Endothelial cell of umbilical vein (primary cell): ENCODE measurements around the gene ZNF219. TPM values are rescaled to one million over a fixed set of nuclear protein-coding genes. Genes with fewer than 3 reads are reported as not detected.

Experiments
- BruUV-seq: library from RNA; stranded (reverse); fragments of 400-500 nt; replicated peaks from 2 replicates; lab custom pipeline; 2021; lab: Mats Ljungman, UMichigan
- CTCF ChIA-PET: fragments of 300-600, 350-600 bp; sonication (Branson Sonifier 250); formaldehyde crosslinking; loops from one replicate; lab custom pipeline; 2021; ENCODE audit warnings: antibody characterized with exemption, inconsistent platforms; lab: Charles Lee
- POLR2A ChIA-PET: fragments of 300-600, 350-600 bp; sonication (Branson Sonifier 250); formaldehyde crosslinking; loops from one replicate; lab custom pipeline; 2021; ENCODE audit warnings: antibody characterized with exemption, inconsistent platforms; lab: Charles Lee
- DNase-seq: peaks from one replicate; pipeline ENCODE4 v3.0.0-alpha.2; 2011; ENCODE audit warnings: low read depth, low spot score
- FAIRE-seq: peaks from 2 replicates; lab custom pipeline; 2011; peaks lifted over from hg19 to GRCh38; lab: Jason Lieb, UNC
- H2AFZ ChIP-seq: 2 replicates; pipeline ENCODE4 v1.6.0; 2012; ENCODE audit warnings: low read depth, low read length, control low read depth, inconsistent platforms
- H3K27ac ChIP-seq: 2 replicates; pipeline ENCODE4 v1.5.1; 2011; ENCODE audit warnings: low read depth, mild to moderate bottlenecking, control low read depth, low read length, moderate library complexity; ENCODE audit not compliant: insufficient read depth
- H3K27me3 ChIP-seq, 2 experiments: 2 replicates each; pipeline versions ENCODE4 v1.6.0 to v1.6.1; 2011; ENCODE audit warnings: low read length in 2 of 2, mixed read lengths in 1 of 2; ENCODE audit not compliant: control insufficient read depth in 2 of 2, insufficient read depth in 2 of 2
- H3K36me3 ChIP-seq, 2 experiments: 2 replicates in 1 of 2; 3 replicates in 1 of 2; pipeline ENCODE4 v1.5.1; 2011; ENCODE audit warnings: low read length in 2 of 2, mild to moderate bottlenecking in 1 of 2, moderate library complexity in 1 of 2; ENCODE audit not compliant: control insufficient read depth in 2 of 2, insufficient read depth in 2 of 2; ENCODE audit errors: extremely low read depth in 1 of 2
- H3K4me1 ChIP-seq: 3 replicates; pipeline ENCODE4 v1.5.1; 2011; ENCODE audit warnings: mild to moderate bottlenecking, low read length; ENCODE audit not compliant: control insufficient read depth, insufficient read depth; ENCODE audit errors: extremely low read depth
- H3K4me2 ChIP-seq: 2 replicates; pipeline ENCODE4 v1.6.1; 2011; ENCODE audit warnings: low read length, control low read depth, mixed read lengths; ENCODE audit not compliant: insufficient read depth
- H3K4me3 ChIP-seq, 3 experiments: fragments of 200-600 bp in 1 of 3; sonication (generic), shearing (Covaris generic) in 1 of 3; replicated peaks in 1 of 3; 2 replicates each; pipeline ENCODE4 v1.5.1; 2011 to 2016; ENCODE audit warnings: control low read depth in 3 of 3, low read length in 3 of 3, mild to moderate bottlenecking in 2 of 3, inconsistent platforms in 1 of 3, low read depth in 1 of 3, moderate library complexity in 1 of 3; ENCODE audit not compliant: insufficient read depth in 1 of 3
- H3K79me2 ChIP-seq: 2 replicates; pipeline ENCODE4 v1.6.0; 2012; ENCODE audit warnings: low read length, inconsistent platforms; ENCODE audit not compliant: control insufficient read depth, insufficient read depth
- H3K9ac ChIP-seq: replicated peaks from 2 replicates; pipeline ENCODE3; 2011; ENCODE audit warnings: low read length, control low read depth; ENCODE audit not compliant: insufficient read depth; ENCODE audit errors: extremely low read depth
- H3K9me1 ChIP-seq: replicated peaks from 3 replicates; pipeline ENCODE4 v1.6.0; 2011; ENCODE audit warnings: mild to moderate bottlenecking, low read length; ENCODE audit not compliant: control insufficient read depth, insufficient read depth; ENCODE audit errors: extremely low read depth
- H3K9me3 ChIP-seq: replicated peaks from 2 replicates; pipeline ENCODE4 v1.5.1; 2012; ENCODE audit warnings: low read length, inconsistent platforms; ENCODE audit not compliant: control insufficient read depth, insufficient read depth
- H4K20me1 ChIP-seq: replicated peaks from 2 replicates; pipeline ENCODE3; 2011; ENCODE audit warnings: mild to moderate bottlenecking, low read length; ENCODE audit not compliant: control insufficient read depth, insufficient read depth; ENCODE audit errors: extremely low read depth
- EZH2 ChIP-seq: IDR thresholded peaks from 2 replicates; pipeline ENCODE4 v1.6.1; 2012; ENCODE audit warnings: borderline replicate concordance, low read depth, mild to moderate bottlenecking, moderate library complexity, low read length, inconsistent platforms; ENCODE audit not compliant: severe bottlenecking
- FOS ChIP-seq: IDR thresholded peaks from 2 replicates; pipeline ENCODE4 v1.6.1; 2011; ENCODE audit warnings: mild to moderate bottlenecking, low read length, moderate library complexity, borderline replicate concordance; ENCODE audit not compliant: insufficient read depth
- JUN ChIP-seq: IDR thresholded peaks from 2 replicates; pipeline ENCODE4 v1.6.1; 2011; ENCODE audit warnings: borderline replicate concordance, low read depth; ENCODE audit not compliant: insufficient read length, insufficient read depth
- dilution Hi-C: fragments of 300-500 bp; cut with MboI; formaldehyde crosslinking; loops from one replicate; pipeline ENCODE4 v1.15.0; 2019; ENCODE audit warnings: low sequenced_read_pairs; ENCODE audit not compliant: extremely low pct_ligation_motif_present
- intact Hi-C: fragments of 100-400 bp; cut with micrococcal nuclease; formaldehyde crosslinking; loops from one replicate; pipeline ENCODE4 v1.10.0; 2022
- polyA plus RNA-seq, 4 experiments: library from polyadenylated mRNA; depleted of rRNA in 3 of 4; stranded (reverse) in 3 of 4; unstranded in 1 of 4; fragments of >200 nt; gene quantifications; 2 replicates each; pipeline versions ENCODE4 v1.2.1 to v1.2.3, GENCODE V29; 2011 to 2012; ENCODE audit warnings: missing spikeins in 1 of 4
- small RNA-seq: library from RNA; depleted of rRNA; stranded (forward); fragments of <200 nt; gene quantifications from one replicate; pipeline ENCODE3, GENCODE V24; 2012; ENCODE audit warnings: low replicate concordance, low read depth; ENCODE audit not compliant: insufficient read depth, insufficient read length
- total RNA-seq: library from RNA; stranded (reverse); gene quantifications from 2 replicates; pipeline ENCODE4 v1.2.3, GENCODE V29; 2021

Gene ZNF219
- total and polyA plus RNA-seq, 2 donors (not counting 3 experiments of a cell fraction or from before 2014, with no cell fraction given) = 13.2 to 15.2 TPM

DNA sequence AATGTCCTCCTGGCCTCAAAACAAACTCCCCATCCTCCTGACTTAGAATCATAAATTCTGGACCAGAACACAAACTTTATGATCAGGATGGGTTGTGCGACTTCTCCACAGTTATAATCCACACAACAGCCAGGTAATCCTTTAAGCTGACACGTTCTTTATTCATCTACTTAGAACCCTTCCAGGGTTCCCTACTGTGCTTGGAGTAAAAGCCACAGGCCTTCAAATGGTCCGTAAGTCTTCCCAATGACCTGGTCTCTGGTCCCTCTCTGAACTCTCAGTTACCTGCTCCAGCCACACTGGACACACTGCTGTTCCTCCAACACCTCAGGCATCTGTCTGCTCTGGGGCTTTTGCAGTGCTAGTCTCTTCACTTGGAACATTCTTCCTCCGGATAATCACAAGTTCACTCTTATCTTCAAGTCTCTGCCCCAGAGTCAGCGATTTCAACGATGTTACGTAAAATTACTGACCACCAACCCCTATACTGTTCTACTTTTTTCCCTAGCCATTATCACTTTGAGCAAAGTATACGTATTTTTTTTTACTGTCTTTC, 58.0 kb downstream of the ZNF219 start:
- H3K4me2 ChIP-seq = no peak overlapping the region
- BruUV-seq = no TSS peak
- FAIRE-seq = no peak
- no peak overlapping the region for H3K9ac ChIP-seq
- H3K27ac ChIP-seq = no peak overlapping the region
- H2AFZ ChIP-seq = no peak overlapping the region
- intact Hi-C loops = loop anchor here (1.0 to 2.0 kb wide), 2 partner anchors 26 to 184 kb away; no protein-coding TSS in a partner anchor
- H3K4me1 ChIP-seq = peaks cover 4% of the 10 kb centered on the region
- no peaks in the 10 kb centered on the region for H3K9me3 ChIP-seq
- no peaks in the 10 kb centered on the region for H3K36me3 ChIP-seq
- ChIA-PET POLR2A (no interaction called here), CTCF (interaction anchor here (0.6 to 7.0 kb wide), 22 partner anchors 9 to 375 kb away, joined by 3 to 214 read pairs (median 4); partner anchors contain the start of genes RNASE8 and SLC39A2)
- H3K27me3 ChIP-seq = peaks cover 12 to 13% of the 10 kb centered on the region in 2 experiments
- H3K79me2 ChIP-seq = no peaks in the 10 kb centered on the region
- dilution Hi-C loops = no loop called here
- no peak overlapping the region for H3K4me3 ChIP-seq
- peak; percentile 5 for TF ChIP-seq EZH2
- no peak for TF ChIP-seq JUN
- TF ChIP-seq FOS = no peak
- H4K20me1 ChIP-seq = no peaks in the 10 kb centered on the region
- H3K9me1 ChIP-seq = no peaks in the 10 kb centered on the region
- no peak for DNase-seq

Small RNA genes within 50 kb of the gene (small RNA-seq; reads per million reads assigned to genes)
- not detected for gene RNU6-252P

Other genes with a start within 250 kb of the ZNF219 start
- gene RNASE3, start 207.3 kb downstream of the ZNF219 start, total RNA-seq = not detected in 2 replicates
- gene RNASE3, start 207.3 kb downstream of the ZNF219 start, polyA plus RNA-seq = not detected in 2 replicates
- not detected in 2 replicates for gene RNASE2, start 143.2 kb downstream of the ZNF219 start, total RNA-seq
- not detected in 2 replicates for gene RNASE2, start 143.2 kb downstream of the ZNF219 start, polyA plus RNA-seq
- gene METTL17, start 108.7 kb downstream of the ZNF219 start, total RNA-seq = 50.2 and 60.6 TPM in 2 replicates
- 81.5 and 90.6 TPM in 2 replicates for gene METTL17, start 108.7 kb downstream of the ZNF219 start, polyA plus RNA-seq
- not detected in 2 replicates for gene SLC39A2, start 99.4 kb downstream of the ZNF219 start, total RNA-seq
- gene SLC39A2, start 99.4 kb downstream of the ZNF219 start, polyA plus RNA-seq = 0.06 TPM in 1 of 2 replicates, not detected in the other
- not detected in 2 replicates for gene NDRG2, start 73.6 kb downstream of the ZNF219 start, total RNA-seq
- gene NDRG2, start 73.6 kb downstream of the ZNF219 start, polyA plus RNA-seq = 0.37 and 0.54 TPM in 2 replicates
- gene TPPP2, start 68.4 kb downstream of the ZNF219 start, total RNA-seq = not detected in 2 replicates
- gene TPPP2, start 68.4 kb downstream of the ZNF219 start, polyA plus RNA-seq = not detected in 2 replicates
- not detected in 2 replicates for gene RNASE13, start 63.8 kb downstream of the ZNF219 start, total RNA-seq
- gene RNASE13, start 63.8 kb downstream of the ZNF219 start, polyA plus RNA-seq = not detected in 2 replicates
- gene RNASE7, start 56.3 kb downstream of the ZNF219 start, total RNA-seq = not detected in 2 replicates
- not detected in 2 replicates for gene RNASE7, start 56.3 kb downstream of the ZNF219 start, polyA plus RNA-seq
- gene RNASE8, start 40.8 kb downstream of the ZNF219 start, total RNA-seq = not detected in 2 replicates
- gene RNASE8, start 40.8 kb downstream of the ZNF219 start, polyA plus RNA-seq = not detected in 2 replicates
- 1.9 and 2.6 TPM in 2 replicates for gene ARHGEF40, start 28.4 kb downstream of the ZNF219 start, total RNA-seq
- gene ARHGEF40, start 28.4 kb downstream of the ZNF219 start, polyA plus RNA-seq = 19.9 and 30.4 TPM in 2 replicates
- not detected in 2 replicates for gene TMEM253, start 2.4 kb upstream of the ZNF219 start, total RNA-seq
- gene TMEM253, start 2.4 kb upstream of the ZNF219 start, polyA plus RNA-seq = 0.14 and 0.25 TPM in 2 replicates
- gene OR5AU1, start 57.4 kb upstream of the ZNF219 start, total RNA-seq = not detected in 2 replicates
- gene OR5AU1, start 57.4 kb upstream of the ZNF219 start, polyA plus RNA-seq = not detected in 2 replicates
- gene HNRNPC, start 170.8 kb upstream of the ZNF219 start, total RNA-seq = 611 and 674 TPM in 2 replicates
- gene HNRNPC, start 170.8 kb upstream of the ZNF219 start, polyA plus RNA-seq = 309 and 531 TPM in 2 replicates
- not detected in 2 replicates for gene RPGRIP1, start 181.4 kb upstream of the ZNF219 start, total RNA-seq
- gene RPGRIP1, start 181.4 kb upstream of the ZNF219 start, polyA plus RNA-seq = not detected in 2 replicates